Glutamatergic neuron (in vitro differentiated cells): ENCODE measurements around the gene LRCH3. TPM values are rescaled to one million over a fixed set of nuclear protein-coding genes. Genes with fewer than 3 reads are reported as not detected.

ENCODE experiments used
- DNase-seq: peaks from one replicate; pipeline ENCODE4 v3.0.0; 2022
- H3K27ac Mint-ChIP-seq: one replicate; pipeline ENCODE4 v1.8.0; 2020; ENCODE audit warnings: mild to moderate bottlenecking, mixed read lengths, inconsistent platforms; ENCODE audit not compliant: unreplicated experiment
- H3K27me3 Mint-ChIP-seq: one replicate; pipeline ENCODE4 v1.8.0; 2020; ENCODE audit warnings: mild to moderate bottlenecking, moderate library complexity, mixed read lengths, inconsistent platforms; ENCODE audit not compliant: unreplicated experiment
- H3K36me3 Mint-ChIP-seq: one replicate; pipeline ENCODE4 v1.8.0; 2020; ENCODE audit warnings: mild to moderate bottlenecking, mixed read lengths, inconsistent platforms; ENCODE audit not compliant: unreplicated experiment
- H3K4me1 Mint-ChIP-seq: one replicate; pipeline ENCODE4 v1.8.0; 2020; ENCODE audit warnings: mild to moderate bottlenecking, low read depth, mixed read lengths, inconsistent platforms; ENCODE audit not compliant: unreplicated experiment
- H3K4me3 Mint-ChIP-seq: one replicate; pipeline ENCODE4 v1.8.0; 2020; ENCODE audit warnings: mild to moderate bottlenecking, mixed read lengths, inconsistent platforms; ENCODE audit not compliant: unreplicated experiment
- H3K9me3 Mint-ChIP-seq: one replicate; pipeline ENCODE4 v1.8.0; 2020; ENCODE audit warnings: mild to moderate bottlenecking, moderate library complexity, mixed read lengths, inconsistent platforms; ENCODE audit not compliant: unreplicated experiment
- total RNA-seq: library from RNA; stranded (reverse); fragmentation: NEBNext Ultra II Directional; extraction: Animal tissue kit (Norgen Biotek cat#: 25700); gene quantifications from one replicate; pipeline ENCODE4 v1.2.1, GENCODE V29; 2021; ENCODE audit not compliant: unreplicated experiment
- TF ChIP-seq, protein P1 (sequence below): fragments of 200-600 bp; sonication (generic); IDR thresholded peaks from one replicate; pipeline ENCODE4 v1.5.0; 2021; ENCODE audit not compliant: partially characterized antibody, unreplicated experiment

LRCH3 gene
- total RNA-seq, 1 donor from 2014 or later = 79.0 TPM

DNA sequence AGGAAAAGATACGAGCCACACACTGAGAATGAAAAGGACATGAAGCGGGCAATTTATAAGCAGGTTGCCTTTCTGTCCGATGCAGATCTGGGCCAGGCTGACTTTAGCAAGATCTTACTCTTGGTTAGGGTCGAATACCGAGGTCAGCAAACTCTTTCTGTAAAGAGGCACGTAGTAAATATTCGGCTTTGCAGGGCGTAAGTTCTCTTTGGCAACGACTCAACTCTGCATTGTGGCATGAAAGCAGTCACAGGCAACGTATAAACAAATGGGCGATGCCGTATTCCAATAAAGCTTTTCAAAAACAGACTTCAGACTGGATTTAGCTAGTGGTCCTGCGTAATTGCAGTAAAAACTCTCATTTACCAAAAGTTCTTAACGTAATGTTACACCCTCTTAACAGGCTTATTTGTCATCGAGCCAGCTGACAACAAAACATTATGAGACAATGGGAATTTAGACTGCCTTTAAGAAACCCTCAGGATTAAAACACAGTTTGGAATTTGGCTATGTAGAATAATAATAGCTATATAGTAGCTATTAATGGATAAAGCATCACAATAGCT is 145.8 kb downstream of the LRCH3 start:
- Mint-ChIP-seq H3K36me3 (no peaks in the 10 kb centered on the region), H3K4me1 (no peaks in the 10 kb centered on the region), H3K4me3 (no peak overlapping the region), H3K27ac (no peak overlapping the region), H3K27me3 (no peaks in the 10 kb centered on the region), H3K9me3 (no peaks in the 10 kb centered on the region)
- DNase-seq = no peak
- TF ChIP-seq, protein P1, sequence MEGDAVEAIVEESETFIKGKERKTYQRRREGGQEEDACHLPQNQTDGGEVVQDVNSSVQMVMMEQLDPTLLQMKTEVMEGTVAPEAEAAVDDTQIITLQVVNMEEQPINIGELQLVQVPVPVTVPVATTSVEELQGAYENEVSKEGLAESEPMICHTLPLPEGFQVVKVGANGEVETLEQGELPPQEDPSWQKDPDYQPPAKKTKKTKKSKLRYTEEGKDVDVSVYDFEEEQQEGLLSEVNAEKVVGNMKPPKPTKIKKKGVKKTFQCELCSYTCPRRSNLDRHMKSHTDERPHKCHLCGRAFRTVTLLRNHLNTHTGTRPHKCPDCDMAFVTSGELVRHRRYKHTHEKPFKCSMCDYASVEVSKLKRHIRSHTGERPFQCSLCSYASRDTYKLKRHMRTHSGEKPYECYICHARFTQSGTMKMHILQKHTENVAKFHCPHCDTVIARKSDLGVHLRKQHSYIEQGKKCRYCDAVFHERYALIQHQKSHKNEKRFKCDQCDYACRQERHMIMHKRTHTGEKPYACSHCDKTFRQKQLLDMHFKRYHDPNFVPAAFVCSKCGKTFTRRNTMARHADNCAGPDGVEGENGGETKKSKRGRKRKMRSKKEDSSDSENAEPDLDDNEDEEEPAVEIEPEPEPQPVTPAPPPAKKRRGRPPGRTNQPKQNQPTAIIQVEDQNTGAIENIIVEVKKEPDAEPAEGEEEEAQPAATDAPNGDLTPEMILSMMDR = no peak

Other genes with a start within 250 kb of the LRCH3 start
- gene BDH1, start 235.3 kb upstream of the LRCH3 start, total RNA-seq = 19.4 TPM
- gene RUBCN, start 54.4 kb upstream of the LRCH3 start, total RNA-seq = 46.1 TPM
- 51.6 TPM for gene FYTTD1, start 41.4 kb upstream of the LRCH3 start, total RNA-seq
- 728 TPM for gene RPL35A, start 158.9 kb downstream of the LRCH3 start, total RNA-seq
- 3.7 TPM for gene LMLN, start 169.0 kb downstream of the LRCH3 start, total RNA-seq